HEK293 (cell line): ENCODE data around the gene ALOXE3.
A peak's percentile ranks its signal among the peaks of the same experiment; 100 is the strongest.

Experiments used
- CTCF ChIA-PET: fragments of 350-600 bp; formaldehyde crosslinking; extraction: SDS; loops from one replicate; lab custom pipeline; 2021; ENCODE audit warnings: antibody characterized with exemption; lab: Yijun Ruan, JAX
- POLR2A ChIA-PET: fragments of 300-600 bp; formaldehyde crosslinking; extraction: SDS; loops from one replicate; lab custom pipeline; 2020; ENCODE audit warnings: antibody characterized with exemption, inconsistent platforms; lab: Yijun Ruan, JAX
- H3K27ac ChIP-seq: fragments of 200-500 bp; sonication (Bioruptor generic); 2 replicates; pipeline ENCODE4 v1.5.1; 2014; ENCODE audit warnings: low read depth, low read length, control low read depth, inconsistent platforms; ENCODE audit errors: extremely low read depth
- H3K36me3 ChIP-seq, 2 experiments: fragments of 200-500 bp in 1 of 2; sonication (Bioruptor generic) in 1 of 2; 1 replicate in 1 of 2; 2 replicates in 1 of 2; pipeline ENCODE4 v1.5.1; 2014 to 2017; ENCODE audit warnings: inconsistent platforms in 2 of 2, low read length in 2 of 2; ENCODE audit not compliant: control insufficient read depth in 2 of 2, insufficient read depth in 1 of 2
- H3K4me1 ChIP-seq: fragments of 200-500 bp; sonication (Bioruptor generic); 2 replicates; pipeline ENCODE4 v1.5.1; 2014; ENCODE audit warnings: mild to moderate bottlenecking, low read length, inconsistent platforms; ENCODE audit not compliant: control insufficient read depth, insufficient read depth
- H3K4me3 ChIP-seq: 2 replicates; pipeline ENCODE4 v1.5.1; 2011; ENCODE audit warnings: low read depth, mild to moderate bottlenecking, control low read depth, low read length, moderate library complexity
- H3K9me3 ChIP-seq: fragments of 200-500 bp; sonication (Bioruptor generic); 2 replicates; pipeline ENCODE4 v1.5.1; 2014; ENCODE audit warnings: low read depth, low read length, inconsistent platforms; ENCODE audit not compliant: control insufficient read depth, insufficient read depth
- AEBP2 ChIP-seq: fragments of 450-650 bp; formaldehyde crosslinking; IDR thresholded peaks from 2 replicates; pipeline ENCODE4 v1.5.1; 2016; ENCODE audit warnings: missing biosample characterization, missing genetic modification characterization, borderline replicate concordance
- ATF2 ChIP-seq: fragments of 450-650 bp; formaldehyde crosslinking; IDR thresholded peaks from 2 replicates; pipeline ENCODE4 v1.5.1; 2016; ENCODE audit warnings: missing biosample characterization, missing genetic modification characterization, low read depth
- BCL11B ChIP-seq: fragments of 450-650 bp; formaldehyde crosslinking; IDR thresholded peaks from 2 replicates; pipeline ENCODE4 v1.5.1; 2016; ENCODE audit warnings: low read depth, missing biosample characterization, missing genetic modification characterization
- BCL6B ChIP-seq: fragments of 450-650 bp; formaldehyde crosslinking; IDR thresholded peaks from 2 replicates; pipeline ENCODE4 v1.5.1; 2017; ENCODE audit warnings: missing biosample characterization, missing genetic modification characterization
- KLF9 ChIP-seq: fragments of 450-650 bp; formaldehyde crosslinking; IDR thresholded peaks from 2 replicates; pipeline ENCODE4 v1.5.1; 2016; ENCODE audit warnings: missing biosample characterization, missing genetic modification characterization, low read depth
- ZBTB17 ChIP-seq: fragments of 450-650 bp; formaldehyde crosslinking; IDR thresholded peaks from 2 replicates; pipeline ENCODE4 v1.5.1; 2016; ENCODE audit warnings: missing biosample characterization, missing genetic modification characterization
- ZBTB21 ChIP-seq: fragments of 450-650 bp; formaldehyde crosslinking; IDR thresholded peaks from 2 replicates; pipeline ENCODE4 v1.5.1; 2017; ENCODE audit warnings: missing biosample characterization, missing genetic modification characterization
- ZBTB8A ChIP-seq: fragments of 450-650 bp; formaldehyde crosslinking; IDR thresholded peaks from 2 replicates; pipeline ENCODE4 v1.5.1; 2016; ENCODE audit warnings: missing biosample characterization, missing genetic modification characterization
- ZFP3 ChIP-seq: fragments of 450-650 bp; formaldehyde crosslinking; IDR thresholded peaks from 2 replicates; pipeline ENCODE4 v1.5.1; 2016; ENCODE audit warnings: low read depth, missing biosample characterization, missing genetic modification characterization
- ZNF175 ChIP-seq: fragments of 450-650 bp; formaldehyde crosslinking; IDR thresholded peaks from 2 replicates; pipeline ENCODE4 v1.5.1; 2016; ENCODE audit warnings: missing biosample characterization, missing genetic modification characterization
- ZNF184 ChIP-seq: fragments of 450-650 bp; IDR thresholded peaks from 2 replicates; pipeline ENCODE4 v1.5.1; 2018; ENCODE audit warnings: missing biosample characterization, mild to moderate bottlenecking, missing genetic modification characterization
- ZNF26 ChIP-seq: fragments of 450-650 bp; formaldehyde crosslinking; IDR thresholded peaks from 2 replicates; pipeline ENCODE4 v1.5.1; 2016; ENCODE audit warnings: missing biosample characterization, missing genetic modification characterization
- ZNF280C ChIP-seq: fragments of 450-650 bp; formaldehyde crosslinking; IDR thresholded peaks from 2 replicates; pipeline ENCODE4 v1.5.1; 2016; ENCODE audit warnings: missing biosample characterization, missing genetic modification characterization
- ZNF366 ChIP-seq: fragments of 450-650 bp; formaldehyde crosslinking; conservative IDR thresholded peaks from 2 replicates; pipeline ENCODE4 v1.5.1; 2016; ENCODE audit warnings: missing biosample characterization, missing genetic modification characterization
- ZNF473 ChIP-seq: fragments of 450-650 bp; formaldehyde crosslinking; IDR thresholded peaks from 2 replicates; pipeline ENCODE4 v1.5.1; 2017; ENCODE audit warnings: missing biosample characterization, missing genetic modification characterization
- ZNF530 ChIP-seq: fragments of 450-650 bp; formaldehyde crosslinking; IDR thresholded peaks from 2 replicates; pipeline ENCODE4 v1.5.1; 2016; ENCODE audit warnings: low read depth, missing biosample characterization, missing genetic modification characterization
- ZNF596 ChIP-seq: fragments of 450-650 bp; IDR thresholded peaks from 2 replicates; pipeline ENCODE4 v1.5.0; 2018; ENCODE audit warnings: missing biosample characterization, mild to moderate bottlenecking, missing genetic modification characterization, moderate library complexity
- ZNF629 ChIP-seq: fragments of 450-650 bp; formaldehyde crosslinking; IDR thresholded peaks from 2 replicates; pipeline ENCODE4 v1.5.1; 2017; ENCODE audit warnings: missing biosample characterization, missing genetic modification characterization
- ZNF654 ChIP-seq: fragments of 450-650 bp; formaldehyde crosslinking; IDR thresholded peaks from 2 replicates; pipeline ENCODE4 v1.5.1; 2016; ENCODE audit warnings: low read depth, missing biosample characterization, missing genetic modification characterization
- ZNF677 ChIP-seq: fragments of 450-650 bp; IDR thresholded peaks from 2 replicates; pipeline ENCODE4 v1.5.0; 2018; ENCODE audit warnings: missing biosample characterization, mild to moderate bottlenecking, missing genetic modification characterization, moderate library complexity
- ZNF837 ChIP-seq: fragments of 450-650 bp; formaldehyde crosslinking; IDR thresholded peaks from 2 replicates; pipeline ENCODE4 v1.5.1; 2016; ENCODE audit warnings: missing biosample characterization, missing genetic modification characterization
- ZNF843 ChIP-seq: fragments of 450-650 bp; formaldehyde crosslinking; IDR thresholded peaks from 2 replicates; pipeline ENCODE4 v1.5.1; 2016; ENCODE audit warnings: missing biosample characterization, missing genetic modification characterization
- ZXDB ChIP-seq: fragments of 450-650 bp; formaldehyde crosslinking; IDR thresholded peaks from 2 replicates; pipeline ENCODE4 v1.5.1; 2016; ENCODE audit warnings: missing biosample characterization, missing genetic modification characterization

ALOXE3 gene

GRCh38 chr17:8053600-8053999 is 64.7 kb downstream of the ALOXE3 start:
- no peaks in the 10 kb centered on the region for H3K36me3 ChIP-seq
- ChIA-PET CTCF (interaction anchor here (0.5 to 1.8 kb wide), 4 partner anchors 12 to 172 kb away, joined by 3 to 11 read pairs (median 4); no protein-coding TSS in a partner anchor), POLR2A (no interaction called here)
- no peak overlapping the region for H3K27ac ChIP-seq
- H3K4me3 ChIP-seq: no peak overlapping the region
- no peaks in the 10 kb centered on the region for H3K4me1 ChIP-seq
- TF ChIP-seq ZNF175: no peak
- TF ChIP-seq AEBP2: no peak
- no peak for TF ChIP-seq ZNF280C
- peak; percentile 90 for TF ChIP-seq ZNF629 (tag by site-specific recombination)
- TF ChIP-seq ZBTB21: peak; percentile 88
- TF ChIP-seq ZXDB: no peak
- TF ChIP-seq BCL11B: no peak
- TF ChIP-seq ZFP3 (tag by site-specific recombination): no peak
- TF ChIP-seq BCL6B (tag by site-specific recombination): no peak
- no peak for TF ChIP-seq ZNF843
- peak; percentile 65 for TF ChIP-seq ATF2 (tag by site-specific recombination)
- no peaks in the 10 kb centered on the region for H3K9me3 ChIP-seq

GRCh38 chr17:8052256-8053252 is 65.8 kb downstream of the ALOXE3 start:
- ChIA-PET CTCF (interaction anchor here (0.6 to 1.0 kb wide), 5 partner anchors 8 to 218 kb away, joined by 3 to 5 read pairs (median 5); no protein-coding TSS in a partner anchor), POLR2A (interaction anchor here (1.0 kb wide), 1 partner anchor 366 kb away, joined by 4 read pairs; the partner anchor contains the start of gene TP53)

More at GRCh38 chr17:8052256-8053252, 65.8 kb downstream of the ALOXE3 start:
- no peaks in the 10 kb centered on the region for H3K4me1 ChIP-seq
- H3K4me3 ChIP-seq: no peak overlapping the region
- no peak overlapping the region for H3K27ac ChIP-seq
- no peaks in the 10 kb centered on the region for H3K9me3 ChIP-seq
- H3K36me3 ChIP-seq: no peaks in the 10 kb centered on the region
- no peak for TF ChIP-seq ZNF473 (tag by site-specific recombination)
- TF ChIP-seq ZBTB8A (tag by site-specific recombination): no peak
- TF ChIP-seq ZNF837 (tag by site-specific recombination): no peak
- TF ChIP-seq KLF9 (tag by site-specific recombination): no peak
- no peak for TF ChIP-seq ZNF26 (tag by site-specific recombination)
- no peak for TF ChIP-seq ZNF530 (tag by site-specific recombination)
- no peak for TF ChIP-seq ZNF184 (tag by site-specific recombination)
- TF ChIP-seq ZNF677 (tag by site-specific recombination): no peak
- peak; percentile 99 for TF ChIP-seq ZBTB17 (tag by site-specific recombination)
- no peak for TF ChIP-seq ZNF654 (tag by site-specific recombination)
- no peak for TF ChIP-seq ZNF596 (tag by site-specific recombination)
- TF ChIP-seq ZNF366 (tag by site-specific recombination): peak; percentile 76
